Raji (cell line): ENCODE data around the gene DOK6.

Experiments used
- POLR2A ChIP-seq: IDR thresholded peaks from 2 replicates; pipeline ENCODE4 v1.6.1; 2011; ENCODE audit warnings: low read depth, low read length, control low read depth; ENCODE audit not compliant: insufficient read depth

Gene DOK6

GRCh38 chr18:69790649-69791048, 390.0 kb downstream of the DOK6 start:
- TF ChIP-seq POLR2A: no peak

DNA sequence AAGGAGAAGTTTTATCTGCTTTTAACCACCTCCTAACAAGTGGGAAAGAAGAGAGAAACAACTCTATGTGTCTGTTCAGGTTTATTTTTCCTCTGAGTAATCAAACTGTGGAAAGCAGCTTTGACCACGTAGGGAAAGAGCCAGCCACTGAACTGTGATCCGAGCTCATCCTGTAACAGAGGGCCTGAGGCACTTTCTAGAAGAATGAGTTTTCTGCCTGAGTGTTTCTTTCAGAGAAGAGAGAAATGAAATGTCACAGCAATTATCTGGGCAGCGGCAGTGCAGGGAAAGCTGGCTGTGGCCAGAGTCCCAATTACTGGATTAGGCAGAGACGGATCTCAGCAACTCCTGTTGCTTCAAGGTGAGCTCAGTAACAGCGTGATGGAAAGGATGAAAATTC, 395.1 kb downstream of the DOK6 start:
- TF ChIP-seq POLR2A: no peak

- no peak for TF ChIP-seq POLR2A
These were observed 404.3 kb downstream of the DOK6 start for GRCh38 chr18:69804776-69805501.

DNA sequence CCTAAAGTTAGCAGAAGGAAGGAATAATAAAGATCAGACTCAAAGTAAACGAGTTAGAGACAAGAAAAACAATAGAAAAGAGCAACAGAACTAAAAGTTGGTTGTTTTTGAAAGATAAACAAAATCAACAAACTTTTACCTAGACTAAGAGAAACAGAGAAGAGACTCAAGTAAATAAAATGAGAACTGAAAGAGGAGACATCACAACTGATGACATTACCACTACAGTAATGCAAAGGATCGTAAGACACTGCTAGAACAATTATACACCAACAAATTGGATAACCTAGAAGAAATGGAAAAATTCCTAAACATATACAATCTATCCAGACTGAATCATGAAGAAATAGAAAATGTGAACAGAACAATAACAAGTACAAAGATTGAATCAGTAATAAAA, 407.7 kb downstream of the DOK6 start:
- no peak for TF ChIP-seq POLR2A

DNA sequence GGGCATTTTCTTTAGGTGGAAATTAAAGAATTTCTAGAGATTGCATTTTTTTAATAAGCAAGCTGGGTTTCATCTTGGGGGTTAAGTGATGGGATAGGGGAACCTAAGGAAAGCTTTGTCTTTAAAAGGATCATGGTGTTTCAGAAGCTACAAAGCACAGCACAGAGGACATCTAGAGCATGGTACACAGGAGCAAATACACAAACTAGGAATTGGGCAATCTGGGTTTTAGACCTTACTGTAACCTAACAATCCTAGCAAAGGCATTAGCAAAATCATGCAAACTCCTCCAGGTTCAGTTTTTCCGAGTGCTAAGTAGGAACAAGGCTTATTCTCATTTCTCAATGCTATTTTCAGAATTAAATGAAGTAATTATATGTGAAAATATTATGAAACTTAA, 412.9 kb downstream of the DOK6 start:
- TF ChIP-seq POLR2A: no peak

DNA sequence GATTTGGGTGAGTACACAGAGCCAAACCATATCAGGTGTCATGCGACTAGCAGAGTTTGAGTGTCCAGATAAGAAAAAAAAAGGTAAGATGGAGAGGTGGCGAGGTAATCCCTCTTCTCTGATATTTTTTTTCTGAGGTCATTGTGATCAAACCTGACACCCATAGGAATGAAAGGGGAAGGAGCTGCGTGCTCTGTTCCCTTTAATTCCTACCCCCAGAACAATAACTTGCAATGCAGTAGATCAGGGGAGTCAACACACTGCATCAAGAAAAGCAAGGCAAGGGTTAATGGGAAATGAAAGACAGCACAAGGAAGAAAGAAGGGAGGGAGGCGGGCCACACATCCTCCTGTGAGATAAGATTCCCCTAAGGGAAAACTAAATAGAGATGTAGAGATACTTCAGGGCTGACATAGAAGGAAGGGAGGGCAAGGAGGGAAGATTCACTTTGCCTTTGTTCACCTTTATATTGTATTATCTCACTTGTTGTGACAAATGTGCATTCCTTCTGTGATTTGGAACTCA, 414.2 kb downstream of the DOK6 start:
- no peak for TF ChIP-seq POLR2A

GRCh38 chr18:69817335-69817940, 416.8 kb downstream of the DOK6 start:
- no peak for TF ChIP-seq POLR2A

DNA sequence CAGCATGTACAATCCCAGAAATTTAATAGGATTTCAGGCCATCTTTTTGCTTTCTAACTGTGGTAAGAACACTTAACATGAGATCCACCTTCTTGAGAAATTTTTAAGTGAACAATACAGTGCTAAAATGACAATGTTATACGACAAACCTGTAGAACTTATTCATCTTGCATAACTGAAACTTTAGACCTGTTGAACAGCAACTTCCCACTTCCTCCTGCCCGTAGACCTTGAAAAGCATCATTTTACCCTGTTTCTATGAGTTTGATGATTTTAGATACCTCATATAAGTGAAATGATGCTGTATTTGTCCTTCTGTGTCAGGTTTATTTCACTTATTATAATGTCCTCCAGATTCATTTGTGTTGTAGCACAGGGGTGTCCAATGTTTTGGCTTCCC, 418.8 kb downstream of the DOK6 start:
- TF ChIP-seq POLR2A: no peak

DNA sequence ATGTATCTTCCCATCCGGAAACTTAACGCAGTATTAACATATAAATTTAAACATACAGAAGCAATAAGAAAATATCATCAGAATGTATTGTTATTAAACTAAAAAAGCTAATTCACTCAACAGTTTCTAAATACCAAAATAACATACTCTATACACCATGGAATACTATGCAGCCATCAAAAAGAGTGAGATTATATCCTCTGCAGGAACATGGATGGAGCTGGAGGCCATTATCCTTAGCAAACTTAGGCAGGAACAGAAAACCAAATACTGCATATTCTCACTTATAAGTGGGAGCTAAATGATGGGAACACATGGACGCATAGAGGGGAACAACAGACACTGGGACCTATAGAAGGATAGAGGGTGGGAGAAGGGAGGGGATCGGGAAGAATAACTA, 419.9 kb downstream of the DOK6 start:
- no peak for TF ChIP-seq POLR2A

DNA sequence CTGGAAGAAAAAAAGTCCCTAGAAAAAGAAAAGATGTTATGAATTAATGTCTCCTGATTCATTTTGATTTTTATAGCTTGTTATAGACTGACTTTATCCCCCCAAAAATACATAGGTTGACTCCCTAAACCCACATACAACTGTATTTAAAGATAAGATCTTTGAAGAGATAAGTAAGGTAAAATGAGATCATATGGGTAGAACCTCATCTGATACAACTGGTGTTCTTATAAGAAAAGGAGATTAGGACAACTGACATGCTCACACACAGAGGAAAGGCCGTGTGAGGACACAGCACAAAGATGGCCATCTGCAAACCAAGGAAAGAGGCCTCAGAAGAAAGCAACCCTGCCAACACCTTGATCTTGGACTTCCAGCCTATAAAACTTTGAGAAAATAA, 429.5 kb downstream of the DOK6 start:
- no peak for TF ChIP-seq POLR2A

DNA sequence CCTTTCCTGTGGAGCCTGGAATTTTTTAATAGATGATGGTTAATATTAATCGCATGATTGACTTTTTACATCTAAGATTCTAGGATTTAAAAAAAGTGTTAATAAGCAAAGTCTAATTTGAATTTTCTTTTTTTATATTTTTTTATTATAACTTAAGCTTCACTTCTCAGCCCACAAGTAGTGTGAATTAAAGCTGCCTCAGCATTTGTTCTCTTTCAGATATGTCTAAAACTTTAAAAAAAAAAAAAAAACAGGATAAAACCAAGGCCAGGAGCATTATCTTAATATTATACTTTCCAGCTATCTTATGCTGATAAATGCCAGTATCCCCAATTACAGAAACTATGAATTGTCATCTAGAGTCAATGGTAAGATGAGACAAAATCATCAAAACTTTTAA, 437.3 kb downstream of the DOK6 start:
- no peak for TF ChIP-seq POLR2A

GRCh38 chr18:69838620-69839411, 438.1 kb downstream of the DOK6 start:
- no peak for TF ChIP-seq POLR2A

DNA sequence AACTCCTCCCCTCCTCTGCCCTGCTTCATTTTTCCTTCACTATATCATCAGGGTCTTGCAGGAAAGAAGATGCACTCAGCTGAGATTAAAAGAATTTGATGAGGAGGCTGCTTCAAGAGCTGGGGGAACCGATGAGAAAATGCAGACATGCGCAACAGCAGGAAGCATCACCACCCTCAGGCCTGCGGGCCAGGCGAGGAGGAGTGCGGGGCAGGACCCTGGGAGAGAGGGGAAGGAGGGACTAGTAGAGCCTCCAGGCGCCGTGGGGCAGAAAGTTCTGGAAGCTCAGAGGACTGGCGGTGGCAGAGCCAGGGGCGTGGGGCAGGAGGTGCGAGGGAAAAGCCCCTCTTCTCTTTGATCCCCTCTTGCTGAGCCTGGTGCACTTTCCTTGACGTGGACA, 438.8 kb downstream of the DOK6 start:
- no peak for TF ChIP-seq POLR2A

GRCh38 chr18:69840001-69840400, 439.3 kb downstream of the DOK6 start:
- TF ChIP-seq POLR2A: no peak

GRCh38 chr18:69840445-69840844, 439.8 kb downstream of the DOK6 start:
- no peak for TF ChIP-seq POLR2A

- TF ChIP-seq POLR2A: no peak
These were observed 440.4 kb downstream of the DOK6 start for GRCh38 chr18:69841117-69841516.
